ENCODE results near the gene NFE2L1.

DNA sequence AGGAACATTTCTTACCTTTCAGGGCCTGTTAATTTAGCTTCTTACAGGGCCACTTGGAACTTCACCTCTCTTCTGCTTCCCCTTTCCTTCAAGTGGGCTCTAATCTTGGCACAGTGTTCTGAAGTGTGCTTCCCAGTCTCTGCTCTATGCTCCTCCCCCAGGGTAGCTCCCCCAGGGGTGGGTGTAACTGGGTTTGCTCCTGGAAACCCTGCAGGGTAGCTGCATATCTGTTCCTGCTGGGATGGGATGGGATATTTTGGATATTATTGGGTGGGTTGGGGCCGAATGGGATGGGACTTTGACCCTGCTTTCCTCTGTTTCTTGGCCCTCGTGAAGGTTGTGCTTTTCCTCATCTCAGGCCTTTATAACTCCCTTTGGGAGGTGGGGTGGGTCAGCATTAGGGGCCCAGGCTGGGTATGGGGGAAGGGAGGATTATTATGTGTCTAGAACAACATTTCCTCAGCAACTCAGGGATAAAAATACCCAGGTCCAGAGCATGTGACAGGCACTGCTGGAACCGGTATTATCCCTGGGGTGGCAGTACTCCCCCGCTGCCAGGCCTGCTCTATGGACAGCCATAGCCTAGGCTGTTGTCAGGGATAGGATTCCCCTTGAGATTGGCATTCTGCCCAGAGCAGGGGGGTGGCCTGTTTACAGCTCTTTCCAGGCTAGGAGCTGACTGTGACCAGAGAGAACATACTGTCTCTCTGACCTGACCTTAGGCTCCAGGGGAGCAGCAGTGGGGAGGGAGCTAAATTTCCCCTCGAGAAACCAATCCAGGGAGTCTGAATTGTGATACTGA, 5.0 kb downstream of the NFE2L1 start:
- TF ChIP-seq POLR2AphosphoS5 (IDR thresholded peaks at IDR 0.05; ENCODE audit: low read depth, low read length) = no peak
- TF ChIP-seq CBX3 (IDR thresholded peaks at IDR 0.05; ENCODE audit: low read depth) = no peak
- TF ChIP-seq, protein P1, sequence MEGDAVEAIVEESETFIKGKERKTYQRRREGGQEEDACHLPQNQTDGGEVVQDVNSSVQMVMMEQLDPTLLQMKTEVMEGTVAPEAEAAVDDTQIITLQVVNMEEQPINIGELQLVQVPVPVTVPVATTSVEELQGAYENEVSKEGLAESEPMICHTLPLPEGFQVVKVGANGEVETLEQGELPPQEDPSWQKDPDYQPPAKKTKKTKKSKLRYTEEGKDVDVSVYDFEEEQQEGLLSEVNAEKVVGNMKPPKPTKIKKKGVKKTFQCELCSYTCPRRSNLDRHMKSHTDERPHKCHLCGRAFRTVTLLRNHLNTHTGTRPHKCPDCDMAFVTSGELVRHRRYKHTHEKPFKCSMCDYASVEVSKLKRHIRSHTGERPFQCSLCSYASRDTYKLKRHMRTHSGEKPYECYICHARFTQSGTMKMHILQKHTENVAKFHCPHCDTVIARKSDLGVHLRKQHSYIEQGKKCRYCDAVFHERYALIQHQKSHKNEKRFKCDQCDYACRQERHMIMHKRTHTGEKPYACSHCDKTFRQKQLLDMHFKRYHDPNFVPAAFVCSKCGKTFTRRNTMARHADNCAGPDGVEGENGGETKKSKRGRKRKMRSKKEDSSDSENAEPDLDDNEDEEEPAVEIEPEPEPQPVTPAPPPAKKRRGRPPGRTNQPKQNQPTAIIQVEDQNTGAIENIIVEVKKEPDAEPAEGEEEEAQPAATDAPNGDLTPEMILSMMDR (IDR thresholded peaks at IDR 0.05 in 2 of 3, conservative IDR thresholded peaks at IDR 0.05 in 1 of 3; ENCODE audit: borderline replicate concordance in 1 of 3, insufficient read depth in 1 of 3, low read depth in 2 of 3, low read length in 2 of 3) = no peak
- TF ChIP-seq, protein P2, sequence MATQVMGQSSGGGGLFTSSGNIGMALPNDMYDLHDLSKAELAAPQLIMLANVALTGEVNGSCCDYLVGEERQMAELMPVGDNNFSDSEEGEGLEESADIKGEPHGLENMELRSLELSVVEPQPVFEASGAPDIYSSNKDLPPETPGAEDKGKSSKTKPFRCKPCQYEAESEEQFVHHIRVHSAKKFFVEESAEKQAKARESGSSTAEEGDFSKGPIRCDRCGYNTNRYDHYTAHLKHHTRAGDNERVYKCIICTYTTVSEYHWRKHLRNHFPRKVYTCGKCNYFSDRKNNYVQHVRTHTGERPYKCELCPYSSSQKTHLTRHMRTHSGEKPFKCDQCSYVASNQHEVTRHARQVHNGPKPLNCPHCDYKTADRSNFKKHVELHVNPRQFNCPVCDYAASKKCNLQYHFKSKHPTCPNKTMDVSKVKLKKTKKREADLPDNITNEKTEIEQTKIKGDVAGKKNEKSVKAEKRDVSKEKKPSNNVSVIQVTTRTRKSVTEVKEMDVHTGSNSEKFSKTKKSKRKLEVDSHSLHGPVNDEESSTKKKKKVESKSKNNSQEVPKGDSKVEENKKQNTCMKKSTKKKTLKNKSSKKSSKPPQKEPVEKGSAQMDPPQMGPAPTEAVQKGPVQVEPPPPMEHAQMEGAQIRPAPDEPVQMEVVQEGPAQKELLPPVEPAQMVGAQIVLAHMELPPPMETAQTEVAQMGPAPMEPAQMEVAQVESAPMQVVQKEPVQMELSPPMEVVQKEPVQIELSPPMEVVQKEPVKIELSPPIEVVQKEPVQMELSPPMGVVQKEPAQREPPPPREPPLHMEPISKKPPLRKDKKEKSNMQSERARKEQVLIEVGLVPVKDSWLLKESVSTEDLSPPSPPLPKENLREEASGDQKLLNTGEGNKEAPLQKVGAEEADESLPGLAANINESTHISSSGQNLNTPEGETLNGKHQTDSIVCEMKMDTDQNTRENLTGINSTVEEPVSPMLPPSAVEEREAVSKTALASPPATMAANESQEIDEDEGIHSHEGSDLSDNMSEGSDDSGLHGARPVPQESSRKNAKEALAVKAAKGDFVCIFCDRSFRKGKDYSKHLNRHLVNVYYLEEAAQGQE (IDR thresholded peaks at IDR 0.05; ENCODE audit: low read depth) = no peak
- TF ChIP-seq CEBPB (IDR thresholded peaks at IDR 0.05; ENCODE audit: low read depth) = no peak
- TF ChIP-seq POLR2A (IDR thresholded peaks at IDR 0.05; ENCODE audit: borderline replicate concordance, extremely low read depth, insufficient read depth, insufficient read length) = no peak
- TF ChIP-seq ZNF274 (IDR thresholded peaks at IDR 0.05; ENCODE audit: low read depth, low read length) = no peak
- TF ChIP-seq ZFX (IDR thresholded peaks at IDR 0.05) = no peak
- TF ChIP-seq YY1 (IDR thresholded peaks at IDR 0.05; ENCODE audit: extremely low read depth, insufficient replicate concordance, low read depth, low read length) = no peak
- TF ChIP-seq EZH2 (IDR thresholded peaks at IDR 0.05) = no peak

Measured in HCT116 (cell line).